ENCODE data around the gene GPR143. TPM values are rescaled to one million over a fixed set of nuclear protein-coding genes. Genes with fewer than 3 reads are reported as not detected.

GPR143 gene
- total and polyA plus RNA-seq, 2 of the 4 experiments (the other 2 are of a cell fraction): 0.07 TPM; not detected in 1

DNA sequence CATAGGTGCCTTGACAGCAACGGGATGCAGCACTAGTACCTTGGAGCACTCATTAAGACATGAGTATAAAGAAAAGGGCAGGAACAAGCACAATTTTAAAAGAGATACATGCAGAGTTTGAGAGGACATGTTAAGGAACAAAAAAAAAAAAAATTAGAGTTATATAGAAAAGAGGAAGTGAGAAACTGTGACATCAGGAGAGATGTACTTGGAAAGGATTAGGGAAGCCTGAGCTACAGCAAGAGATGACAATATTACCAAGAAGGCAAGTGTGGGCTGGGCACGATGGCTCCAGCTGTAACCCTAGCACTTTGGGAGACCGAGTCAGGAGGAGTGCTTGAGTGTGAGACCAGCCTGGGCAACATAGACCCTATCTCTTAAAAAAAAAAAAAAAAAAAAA is 37.4 kb downstream of the GPR143 start:
- Histone ChIP-seq H3K9me1 (ENCODE audit: insufficient read depth, low read length) (no peaks in the 10 kb centered on the region), H2AK5ac (ENCODE audit: low read depth, low read length) (no peak overlapping the region), H2BK5ac (ENCODE audit: low read depth, low read length, poor library complexity, severe bottlenecking) (no peak overlapping the region), H3K9ac (ENCODE audit: low read depth, low read length) (no peak overlapping the region), H3K4ac (ENCODE audit: low read depth, low read length) (no peak overlapping the region), H3K36me3 (ENCODE audit: control insufficient read depth, insufficient read depth, low read length) (no peaks in the 10 kb centered on the region), H4K91ac (ENCODE audit: insufficient read depth, low read depth, low read length) (no peak overlapping the region), H3K4me2 (ENCODE audit: low read depth, low read length) (no peak overlapping the region), H3K14ac (replicated peaks; ENCODE audit: low read depth, low read length) (no peak overlapping the region), H2BK120ac (ENCODE audit: low read depth, low read length) (no peak overlapping the region), H4K20me1 (ENCODE audit: insufficient read depth, low read length) (no peaks in the 10 kb centered on the region), H3K4me1 (ENCODE audit: control insufficient read depth, insufficient read depth, low read length) (no peaks in the 10 kb centered on the region), H2AK9ac (replicated peaks; ENCODE audit: low read depth, low read length, poor library complexity) (no peak overlapping the region), H3K9me3 (ENCODE audit: control insufficient read depth, insufficient read depth, low read length) (peaks cover 18% of the 10 kb centered on the region), H3K4me3 (ENCODE audit: insufficient read depth, low read depth, low read length) (no peak overlapping the region), H3K18ac (ENCODE audit: low read depth, low read length) (no peak overlapping the region), H2BK15ac (ENCODE audit: low read depth, low read length) (no peak overlapping the region), H4K8ac (ENCODE audit: low read depth in 2 of 2, low read length in 2 of 2) (no peak overlapping the region), H3K23ac (ENCODE audit: low read depth, low read length) (no peak overlapping the region), H3K79me1 (ENCODE audit: low read depth in 1 of 2, low read length in 2 of 2) (no peaks in the 10 kb centered on the region), H3K27ac (ENCODE audit: insufficient read depth, low read length) (no peak overlapping the region), H4K5ac (ENCODE audit: low read depth, low read length) (no peak overlapping the region), H2BK20ac (ENCODE audit: low read depth, low read length) (no peak overlapping the region), H3K27me3 (ENCODE audit: control insufficient read depth, insufficient read depth, low read length) (no peaks in the 10 kb centered on the region), H3K56ac (ENCODE audit: extremely low read depth, insufficient read depth, low read length) (no peak overlapping the region), H2AFZ (replicated peaks; ENCODE audit: low read length, poor library complexity) (no peak overlapping the region)
- dilution Hi-C loops (cut with HindIII; ENCODE audit: low sequenced_read_pairs, unreplicated experiment): no loop called here
- intact Hi-C loops (cut with micrococcal nuclease): no loop called here
- in situ Hi-C loops (cut with MboI; ENCODE audit: low sequenced_read_pairs): no loop called here
- ATAC-seq (ENCODE audit: low read depth) (no peak), DNase-seq (no peak)
- no peak for TF ChIP-seq RCOR1 (IDR thresholded peaks at IDR 0.05; ENCODE audit: insufficient replicate concordance, low read length)
- no peak for TF ChIP-seq MAFK (IDR thresholded peaks at IDR 0.05; ENCODE audit: low read depth, low read length)
- no peak for TF ChIP-seq SMC3 (IDR thresholded peaks at IDR 0.05; ENCODE audit: low read depth, low read length)
- TF ChIP-seq NFE2L2 (IDR thresholded peaks at IDR 0.05; ENCODE audit: low read depth, low read length): no peak
- no peak for TF ChIP-seq RFX5 (IDR thresholded peaks at IDR 0.05; ENCODE audit: low read depth, low read length)
- TF ChIP-seq, protein P1, sequence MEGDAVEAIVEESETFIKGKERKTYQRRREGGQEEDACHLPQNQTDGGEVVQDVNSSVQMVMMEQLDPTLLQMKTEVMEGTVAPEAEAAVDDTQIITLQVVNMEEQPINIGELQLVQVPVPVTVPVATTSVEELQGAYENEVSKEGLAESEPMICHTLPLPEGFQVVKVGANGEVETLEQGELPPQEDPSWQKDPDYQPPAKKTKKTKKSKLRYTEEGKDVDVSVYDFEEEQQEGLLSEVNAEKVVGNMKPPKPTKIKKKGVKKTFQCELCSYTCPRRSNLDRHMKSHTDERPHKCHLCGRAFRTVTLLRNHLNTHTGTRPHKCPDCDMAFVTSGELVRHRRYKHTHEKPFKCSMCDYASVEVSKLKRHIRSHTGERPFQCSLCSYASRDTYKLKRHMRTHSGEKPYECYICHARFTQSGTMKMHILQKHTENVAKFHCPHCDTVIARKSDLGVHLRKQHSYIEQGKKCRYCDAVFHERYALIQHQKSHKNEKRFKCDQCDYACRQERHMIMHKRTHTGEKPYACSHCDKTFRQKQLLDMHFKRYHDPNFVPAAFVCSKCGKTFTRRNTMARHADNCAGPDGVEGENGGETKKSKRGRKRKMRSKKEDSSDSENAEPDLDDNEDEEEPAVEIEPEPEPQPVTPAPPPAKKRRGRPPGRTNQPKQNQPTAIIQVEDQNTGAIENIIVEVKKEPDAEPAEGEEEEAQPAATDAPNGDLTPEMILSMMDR (conservative IDR thresholded peaks at IDR 0.05; ENCODE audit: low read depth, low read length): no peak
- TF ChIP-seq MAZ (IDR thresholded peaks at IDR 0.05; ENCODE audit: borderline replicate concordance, low read depth, low read length): no peak
- TF ChIP-seq, protein P2, sequence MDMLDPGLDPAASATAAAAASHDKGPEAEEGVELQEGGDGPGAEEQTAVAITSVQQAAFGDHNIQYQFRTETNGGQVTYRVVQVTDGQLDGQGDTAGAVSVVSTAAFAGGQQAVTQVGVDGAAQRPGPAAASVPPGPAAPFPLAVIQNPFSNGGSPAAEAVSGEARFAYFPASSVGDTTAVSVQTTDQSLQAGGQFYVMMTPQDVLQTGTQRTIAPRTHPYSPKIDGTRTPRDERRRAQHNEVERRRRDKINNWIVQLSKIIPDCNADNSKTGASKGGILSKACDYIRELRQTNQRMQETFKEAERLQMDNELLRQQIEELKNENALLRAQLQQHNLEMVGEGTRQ (IDR thresholded peaks at IDR 0.05; ENCODE audit: low read depth, low read length): no peak
- TF ChIP-seq BHLHE40 (IDR thresholded peaks at IDR 0.05; ENCODE audit: low read depth, low read length): no peak
- no TSS peak for BruUV-seq (replicated peaks)
- WGBS, 2 experiments (ENCODE audit: extremely low coverage in 2 of 2, insufficient read length in 1 of 2): 75% methylated on average over 1 of the region's 3 CpGs; no CpG with 5 or more reads in 1 of the 2 experiments
- CTCF ChIA-PET: interaction anchor here (0.6 kb wide), 2 partner anchors 45 to 392 kb away, joined by 3 to 5 read pairs; no protein-coding TSS in a partner anchor
- POLR2A ChIA-PET (ENCODE audit: unreplicated experiment): no interaction called here
